BLaER1 (cell line): ENCODE measurements around the gene DNAJC8.

ENCODE experiments used
- H3K27ac ChIP-seq: shearing (Covaris generic); formaldehyde crosslinking; 2 replicates; pipeline ENCODE4 v1.8.1; 2022
- H3K27me3 ChIP-seq: shearing (Covaris generic); formaldehyde crosslinking; 2 replicates; pipeline ENCODE4 v1.8.1; 2022
- H3K36me3 ChIP-seq: shearing (Covaris generic); formaldehyde crosslinking; 2 replicates; pipeline ENCODE4 v1.8.1; 2022
- H3K4me1 ChIP-seq: shearing (Covaris generic); formaldehyde crosslinking; 2 replicates; pipeline ENCODE4 v1.8.1; 2022
- H3K4me2 ChIP-seq: shearing (Covaris generic); formaldehyde crosslinking; 2 replicates; pipeline ENCODE4 v1.8.1; 2022
- H3K4me3 ChIP-seq: shearing (Covaris generic); formaldehyde crosslinking; 2 replicates; pipeline ENCODE4 v1.8.1; 2022
- H3K9ac ChIP-seq: shearing (Covaris generic); formaldehyde crosslinking; 2 replicates; pipeline ENCODE4 v1.8.1; 2022
- H3K9me3 ChIP-seq: shearing (Covaris generic); formaldehyde crosslinking; 2 replicates; pipeline ENCODE4 v1.8.1; 2022
- H4K20me1 ChIP-seq: shearing (Covaris generic); formaldehyde crosslinking; 2 replicates; pipeline ENCODE4 v1.8.1; 2022
- Cebpa-rat ChIP-seq: shearing (Covaris generic); IDR thresholded peaks from 2 replicates; pipeline ENCODE4 v1.8.1; 2022

The DNAJC8 gene

DNA sequence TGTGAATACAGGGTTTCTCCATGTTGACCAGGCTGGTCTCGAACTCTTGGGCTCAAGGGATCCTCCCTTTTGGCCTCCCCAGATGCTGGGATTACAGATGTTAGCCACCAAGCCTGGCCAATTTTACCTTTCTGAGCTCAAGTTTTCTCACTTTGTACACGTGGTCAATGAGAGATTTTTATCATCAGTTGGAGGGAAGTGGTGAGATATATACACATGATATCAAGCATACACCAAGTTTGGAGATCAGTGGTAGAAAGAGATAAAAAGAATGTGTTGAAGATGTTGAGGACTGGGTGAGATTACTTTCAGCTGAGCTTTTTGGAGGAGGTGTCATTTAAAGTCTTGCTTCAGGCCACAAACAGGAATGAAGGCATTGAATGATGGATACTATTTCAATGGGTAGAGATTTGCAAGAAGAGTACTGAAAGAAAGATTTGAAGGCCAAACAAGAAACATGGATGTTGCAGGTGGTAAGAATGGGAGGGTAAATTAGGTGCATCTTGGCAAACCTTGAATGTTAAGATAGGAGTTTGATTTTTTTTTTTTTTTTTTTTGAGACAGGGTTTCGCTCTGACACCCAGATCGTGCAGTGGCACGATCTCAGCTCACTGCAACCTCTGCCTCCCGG lies 23.5 kb upstream of the DNAJC8 start:
- TF ChIP-seq Cebpa-rat: no peak
- no peaks in the 10 kb centered on the region for H3K36me3 ChIP-seq
- H3K4me3 ChIP-seq: no peak overlapping the region
- H3K9me3 ChIP-seq: no peaks in the 10 kb centered on the region
- H3K4me2 ChIP-seq: no peak overlapping the region
- no peak overlapping the region for H3K27ac ChIP-seq
- peaks cover 13% of the 10 kb centered on the region for H4K20me1 ChIP-seq
- no peak overlapping the region for H3K9ac ChIP-seq
- H3K4me1 ChIP-seq: peaks cover 16% of the 10 kb centered on the region
- no peaks in the 10 kb centered on the region for H3K27me3 ChIP-seq

DNA sequence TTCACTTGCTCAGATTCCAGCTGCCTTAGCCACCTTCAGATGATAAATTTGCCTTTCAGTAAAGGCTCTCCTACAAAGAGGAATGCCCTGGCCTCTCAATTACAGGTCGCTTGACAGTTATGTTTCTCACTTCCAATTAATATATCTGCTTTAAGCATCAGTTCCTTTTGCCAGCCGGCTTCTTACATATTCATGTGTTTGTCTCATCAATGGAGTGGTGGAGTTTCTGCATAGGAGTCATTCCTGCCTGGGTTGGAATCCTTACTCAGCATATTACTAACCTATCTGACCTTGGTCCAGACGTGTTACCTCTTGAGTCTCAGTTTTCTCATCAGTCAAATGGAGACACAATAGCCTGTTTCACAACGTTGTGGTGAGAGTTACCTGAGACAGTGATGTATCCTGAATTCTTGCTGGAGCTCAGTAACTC lies 17.1 kb upstream of the DNAJC8 start:
- TF ChIP-seq Cebpa-rat: no peak
- Histone ChIP-seq H3K4me3 (no peak overlapping the region), H3K4me2 (peak overlapping the region; percentile 75), H3K9ac (no peak overlapping the region), H3K27me3 (no peaks in the 10 kb centered on the region), H3K4me1 (peaks cover 53% of the 10 kb centered on the region), H3K9me3 (no peaks in the 10 kb centered on the region), H3K27ac (peak overlapping the region; percentile 82; the same call in 1 of the 2 replicates), H3K36me3 (no peaks in the 10 kb centered on the region), H4K20me1 (no peaks in the 10 kb centered on the region)

DNA sequence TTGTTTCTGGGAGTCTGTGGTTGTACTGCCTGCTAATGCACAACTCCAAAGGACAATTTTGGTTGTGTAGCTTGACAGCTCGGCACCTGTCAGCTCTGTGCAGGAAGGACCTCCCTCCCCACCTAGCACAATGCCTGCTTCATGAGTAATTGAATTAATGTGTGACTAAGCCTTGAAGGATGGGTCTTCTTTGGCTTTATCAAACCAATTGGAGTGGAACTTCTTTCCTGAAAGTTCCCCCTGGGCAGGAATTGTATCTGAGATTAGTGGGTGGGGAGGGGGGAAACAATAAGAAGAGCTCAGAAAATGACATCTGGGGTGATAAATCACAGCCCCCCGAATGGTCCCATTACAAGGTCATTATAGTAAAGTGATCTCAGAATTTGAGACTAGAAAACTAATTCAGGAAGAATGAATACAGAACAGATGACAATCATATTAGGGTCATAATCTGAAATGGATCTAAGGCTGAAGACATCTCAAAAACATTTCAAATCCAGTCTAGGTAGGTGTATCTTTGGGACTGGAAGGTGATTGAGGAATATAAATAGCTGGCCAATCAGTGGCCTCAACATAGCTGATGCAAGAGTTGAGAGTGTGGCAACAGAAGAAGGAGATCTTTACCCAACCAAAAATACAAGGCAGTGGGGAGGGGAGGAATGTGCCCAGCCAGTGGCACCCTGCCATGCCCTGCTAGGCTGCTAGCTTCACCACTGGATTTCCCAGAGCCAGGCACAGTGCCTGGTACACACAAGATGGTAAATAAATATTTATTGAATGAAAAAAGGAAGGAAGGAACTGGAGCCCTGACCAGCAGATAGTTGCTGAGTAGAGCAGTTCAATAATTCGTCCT lies 16.4 kb upstream of the DNAJC8 start:
- TF ChIP-seq Cebpa-rat: 0 out of 2 replicates have a peak, but pooled peaks have one; percentile 37
- H3K9ac ChIP-seq: peak overlapping the region; percentile 72; the same call in 1 of the 2 replicates
- no peaks in the 10 kb centered on the region for H4K20me1 ChIP-seq
- peak overlapping the region; percentile 75 for H3K4me2 ChIP-seq
- peak overlapping the region; percentile 82 for H3K27ac ChIP-seq
- H3K27me3 ChIP-seq: no peaks in the 10 kb centered on the region
- peak overlapping the region; percentile 22; the same call in 1 of the 2 replicates for H3K4me3 ChIP-seq
- no peaks in the 10 kb centered on the region for H3K36me3 ChIP-seq
- H3K4me1 ChIP-seq: peaks cover 60% of the 10 kb centered on the region
- H3K9me3 ChIP-seq: no peaks in the 10 kb centered on the region

DNA sequence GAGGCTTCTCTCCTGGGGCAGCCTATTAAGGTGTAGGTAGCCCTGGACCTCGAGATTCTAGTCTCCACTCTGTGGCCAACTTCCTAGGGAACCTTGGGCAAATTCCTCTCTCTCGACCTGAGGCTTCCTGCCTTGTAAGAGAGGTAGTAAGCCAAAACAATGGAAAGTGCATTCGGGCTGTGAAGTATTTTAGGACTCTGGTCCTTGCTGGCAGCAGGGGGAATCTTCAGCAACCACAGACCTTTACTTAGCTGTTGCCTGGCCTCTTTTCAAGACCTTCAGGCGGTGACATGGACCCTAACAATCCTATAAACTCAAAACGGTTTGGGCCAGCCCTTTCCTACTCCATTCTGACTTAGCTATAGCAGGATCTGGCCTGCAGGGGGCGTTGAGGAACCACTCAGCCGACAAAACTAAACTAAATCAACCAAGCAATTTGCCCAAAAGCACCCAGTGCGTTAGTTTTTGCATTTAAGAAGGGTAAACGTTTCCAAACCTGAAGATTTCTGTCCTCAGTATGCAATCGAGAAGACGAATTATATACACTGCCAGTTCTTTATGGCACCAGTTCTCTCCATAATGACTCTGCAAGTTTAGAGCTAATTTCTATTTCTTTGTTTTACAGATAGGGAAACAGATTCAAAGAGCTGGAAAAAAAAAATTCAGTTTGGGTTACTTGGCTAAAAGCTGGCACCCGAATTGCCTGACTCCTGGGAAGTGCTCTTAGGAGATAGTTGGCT lies 15.6 kb upstream of the DNAJC8 start:
- H3K4me3 ChIP-seq: peak overlapping the region; percentile 22; the same call in 1 of the 2 replicates
- H3K4me1 ChIP-seq: peaks cover 68% of the 10 kb centered on the region
- no peaks in the 10 kb centered on the region for H3K27me3 ChIP-seq
- H3K9me3 ChIP-seq: no peaks in the 10 kb centered on the region
- TF ChIP-seq Cebpa-rat: no peak
- H3K27ac ChIP-seq: peak overlapping the region; percentile 82
- H3K4me2 ChIP-seq: peak overlapping the region; percentile 75
- H3K36me3 ChIP-seq: no peaks in the 10 kb centered on the region
- H4K20me1 ChIP-seq: no peaks in the 10 kb centered on the region
- peak overlapping the region; percentile 72 for H3K9ac ChIP-seq

DNA sequence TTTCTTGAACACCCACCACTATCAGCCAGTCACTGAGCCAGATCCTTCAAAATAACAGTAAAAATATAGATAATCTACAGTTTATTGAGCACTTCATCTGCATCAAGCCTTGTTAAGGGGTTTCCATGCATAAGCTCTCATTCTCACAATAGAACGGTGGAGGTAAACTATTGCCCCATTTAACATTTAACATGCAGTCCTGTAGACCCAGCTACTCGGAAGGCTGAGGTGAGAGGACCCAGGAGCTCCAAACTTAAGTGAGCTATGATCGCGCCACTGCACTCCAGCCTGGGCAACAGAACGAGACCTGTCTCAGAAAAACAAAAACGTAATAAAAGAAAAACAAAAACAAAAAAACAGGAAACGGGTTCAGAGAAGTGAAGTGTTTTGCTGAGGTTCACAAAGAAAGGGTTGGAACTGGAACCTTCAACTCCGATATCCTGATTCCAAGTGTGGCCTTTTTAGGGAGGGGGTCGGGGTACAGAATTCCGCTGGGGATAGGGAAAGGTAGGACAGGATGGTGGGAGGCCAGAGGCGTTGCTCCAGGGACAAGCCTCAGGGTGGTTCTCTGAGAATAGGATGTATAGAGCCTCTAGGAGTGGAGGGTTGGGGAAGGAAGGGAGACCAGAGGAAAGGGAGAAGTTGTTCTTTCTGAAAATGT lies 14.9 kb upstream of the DNAJC8 start:
- Histone ChIP-seq H4K20me1 (no peaks in the 10 kb centered on the region), H3K4me3 (peak overlapping the region; percentile 72; the same call in 1 of the 2 replicates), H3K4me2 (peak overlapping the region; percentile 75), H3K27me3 (no peaks in the 10 kb centered on the region), H3K4me1 (peaks cover 72% of the 10 kb centered on the region), H3K36me3 (no peaks in the 10 kb centered on the region), H3K27ac (peak overlapping the region; percentile 82), H3K9ac (peak overlapping the region; percentile 72), H3K9me3 (no peaks in the 10 kb centered on the region)
- no peak for TF ChIP-seq Cebpa-rat

DNA sequence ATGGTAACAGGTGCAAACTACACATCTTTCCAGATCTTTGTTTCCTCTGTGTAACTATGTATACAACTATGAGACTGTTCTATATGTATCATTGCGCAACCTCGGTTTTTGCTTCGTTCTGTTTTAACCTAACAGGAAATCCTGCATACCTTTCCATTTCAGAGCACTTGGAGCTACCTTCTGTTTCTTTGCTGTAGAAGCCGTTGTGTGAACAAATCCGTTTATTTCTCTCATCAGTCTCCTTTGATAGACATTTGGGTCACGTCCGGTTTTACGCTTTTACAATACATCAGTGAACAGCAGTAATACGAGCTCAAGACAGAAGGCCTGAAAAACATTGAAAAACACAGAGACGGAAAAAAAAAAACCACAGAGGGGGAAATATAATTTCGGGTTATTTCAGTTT lies 13.6 kb upstream of the DNAJC8 start:
- Histone ChIP-seq H3K9me3 (no peaks in the 10 kb centered on the region), H3K4me3 (peak overlapping the region; percentile 72), H3K9ac (peak overlapping the region; percentile 85), H3K36me3 (0 out of 2 replicates have a peak, but pooled peaks cover 8% of the 10 kb centered on the region), H3K4me1 (peaks cover 81% of the 10 kb centered on the region), H3K27me3 (no peaks in the 10 kb centered on the region), H3K4me2 (peak overlapping the region; percentile 90), H3K27ac (peak overlapping the region; percentile 80), H4K20me1 (no peaks in the 10 kb centered on the region)
- TF ChIP-seq Cebpa-rat: peak; percentile 98; the same call in 1 of the 2 replicates

DNA sequence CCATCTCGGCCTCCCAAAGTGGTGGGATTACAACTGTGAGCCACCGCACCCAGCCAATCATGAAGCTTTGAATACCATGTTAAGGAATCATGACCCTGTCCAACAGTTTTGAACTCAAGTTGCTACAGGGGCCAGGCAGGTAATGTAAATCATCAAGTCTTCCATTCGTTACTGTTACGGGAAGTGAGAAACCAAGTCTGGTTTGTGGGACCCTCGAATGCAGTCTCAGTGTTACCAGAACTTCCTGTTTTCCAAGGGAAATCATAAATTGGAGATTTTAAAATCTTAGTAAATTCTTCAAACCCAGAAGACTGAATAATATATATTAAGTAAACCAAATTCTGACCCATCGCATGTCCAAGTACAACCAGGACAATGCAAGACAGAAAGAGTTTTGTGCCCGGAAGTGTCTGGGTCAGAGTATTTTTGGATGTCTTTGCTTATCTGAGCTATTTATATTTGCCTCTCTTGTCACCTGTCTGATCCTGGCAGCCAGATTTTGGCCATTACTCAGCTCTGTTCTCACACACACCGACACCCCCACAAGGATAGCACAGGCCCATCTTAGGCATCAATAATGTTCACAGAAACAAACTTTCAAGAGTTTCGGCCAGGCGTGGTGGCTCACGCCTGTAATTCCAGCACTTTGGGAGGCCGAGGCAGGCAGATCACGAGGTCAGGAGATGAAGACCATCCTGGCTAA lies 11.9 kb upstream of the DNAJC8 start:
- Histone ChIP-seq H3K4me1 (peaks cover 67% of the 10 kb centered on the region), H3K27me3 (no peaks in the 10 kb centered on the region), H3K27ac (peak overlapping the region; percentile 58), H3K9me3 (no peaks in the 10 kb centered on the region), H3K4me3 (no peak overlapping the region), H3K4me2 (peak overlapping the region; percentile 90), H3K36me3 (peaks cover 22% of the 10 kb centered on the region), H3K9ac (peak overlapping the region; percentile 45; the same call in 1 of the 2 replicates), H4K20me1 (no peaks in the 10 kb centered on the region)
- TF ChIP-seq Cebpa-rat: no peak

DNA sequence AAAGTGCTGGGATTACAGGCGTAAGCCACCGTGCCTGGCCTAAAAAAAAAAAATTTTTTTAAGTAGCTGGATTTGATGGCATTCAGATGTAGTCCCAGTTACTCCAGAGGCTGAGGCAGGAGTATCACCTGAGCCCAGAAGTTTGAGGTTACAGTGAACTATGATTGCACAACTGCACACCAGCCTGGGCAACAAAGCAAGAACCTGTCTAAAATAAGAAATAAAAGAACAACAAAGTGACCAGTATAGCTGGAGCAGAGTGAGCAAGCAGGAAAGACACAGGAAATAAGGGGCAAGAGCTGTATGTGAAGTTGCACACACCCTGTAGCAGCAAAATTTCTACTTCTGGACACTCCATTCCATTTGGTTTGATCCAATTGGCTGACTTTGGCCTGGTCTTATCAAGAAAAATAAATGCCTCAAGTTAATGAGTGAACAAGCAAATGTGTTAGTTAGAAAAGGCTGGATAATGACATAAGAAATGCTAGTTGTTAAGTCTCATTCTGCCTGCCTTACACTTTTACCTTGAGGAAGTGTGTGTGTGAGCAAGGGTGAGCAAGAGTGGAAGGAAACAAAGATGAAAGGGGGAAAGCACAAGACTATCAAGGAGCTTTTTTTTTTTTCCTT lies 11.0 kb upstream of the DNAJC8 start:
- no peaks in the 10 kb centered on the region for H3K27me3 ChIP-seq
- TF ChIP-seq Cebpa-rat: peak; percentile 46; the same call in 1 of the 2 replicates
- H3K4me2 ChIP-seq: peak overlapping the region; percentile 90
- peaks cover 58% of the 10 kb centered on the region for H3K4me1 ChIP-seq
- no peaks in the 10 kb centered on the region for H3K9me3 ChIP-seq
- peaks cover 31% of the 10 kb centered on the region for H3K36me3 ChIP-seq
- no peak overlapping the region for H3K27ac ChIP-seq
- no peak overlapping the region for H3K9ac ChIP-seq
- no peaks in the 10 kb centered on the region for H4K20me1 ChIP-seq
- no peak overlapping the region for H3K4me3 ChIP-seq
